Measurements from ENCODE around the gene POLR3G. TPM values are rescaled to one million over a fixed set of nuclear protein-coding genes. Genes with fewer than 3 reads are reported as not detected.

POLR3G gene
- polyA plus RNA-seq, 1 experiment: 0.87 TPM

DNA sequence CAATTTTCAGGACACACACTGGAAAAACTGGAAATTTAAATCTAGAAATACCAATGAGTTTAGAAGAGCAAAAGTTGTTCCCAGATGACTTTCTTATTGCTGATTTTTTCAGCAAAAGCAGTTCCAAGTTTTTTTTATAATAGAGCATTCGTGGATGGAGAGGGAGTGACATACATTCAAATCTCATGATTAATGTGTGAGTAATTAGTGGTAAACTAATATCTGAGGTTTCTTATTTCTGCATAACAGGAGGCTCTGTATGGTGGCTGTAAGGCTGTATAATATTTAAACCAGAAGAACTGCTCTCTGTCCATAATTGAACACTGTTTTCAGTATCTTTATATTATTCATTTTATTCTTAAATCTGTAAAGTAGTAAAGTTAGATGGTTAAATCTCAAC lies 28.9 kb downstream of the POLR3G start:
- Histone ChIP-seq H3K36me3 (ENCODE audit: control insufficient read depth, insufficient read depth, low read length) (no peaks in the 10 kb centered on the region), H3K4me3 (ENCODE audit: low read depth, low read length) (no peak overlapping the region), H3K27me3 (ENCODE audit: control insufficient read depth, insufficient read depth, low read length) (no peaks in the 10 kb centered on the region)
- ChIA-PET CTCF (interaction anchor here (1.2 kb wide), 1 partner anchor 25 kb away, joined by 3 read pairs; no protein-coding TSS in a partner anchor), POLR2A (no interaction called here)
- no peak for DNase-seq (ENCODE audit: low read depth)
- TF ChIP-seq, protein P1, sequence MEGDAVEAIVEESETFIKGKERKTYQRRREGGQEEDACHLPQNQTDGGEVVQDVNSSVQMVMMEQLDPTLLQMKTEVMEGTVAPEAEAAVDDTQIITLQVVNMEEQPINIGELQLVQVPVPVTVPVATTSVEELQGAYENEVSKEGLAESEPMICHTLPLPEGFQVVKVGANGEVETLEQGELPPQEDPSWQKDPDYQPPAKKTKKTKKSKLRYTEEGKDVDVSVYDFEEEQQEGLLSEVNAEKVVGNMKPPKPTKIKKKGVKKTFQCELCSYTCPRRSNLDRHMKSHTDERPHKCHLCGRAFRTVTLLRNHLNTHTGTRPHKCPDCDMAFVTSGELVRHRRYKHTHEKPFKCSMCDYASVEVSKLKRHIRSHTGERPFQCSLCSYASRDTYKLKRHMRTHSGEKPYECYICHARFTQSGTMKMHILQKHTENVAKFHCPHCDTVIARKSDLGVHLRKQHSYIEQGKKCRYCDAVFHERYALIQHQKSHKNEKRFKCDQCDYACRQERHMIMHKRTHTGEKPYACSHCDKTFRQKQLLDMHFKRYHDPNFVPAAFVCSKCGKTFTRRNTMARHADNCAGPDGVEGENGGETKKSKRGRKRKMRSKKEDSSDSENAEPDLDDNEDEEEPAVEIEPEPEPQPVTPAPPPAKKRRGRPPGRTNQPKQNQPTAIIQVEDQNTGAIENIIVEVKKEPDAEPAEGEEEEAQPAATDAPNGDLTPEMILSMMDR (IDR thresholded peaks at IDR 0.05; ENCODE audit: insufficient read depth, low read depth, low read length): no peak

- no peaks in the 10 kb centered on the region for H3K36me3 ChIP-seq (ENCODE audit: control insufficient read depth, insufficient read depth, low read length)
- no peaks in the 10 kb centered on the region for H3K27me3 ChIP-seq (ENCODE audit: control insufficient read depth, insufficient read depth, low read length)
- ChIA-PET POLR2A (no interaction called here), CTCF (interaction anchor here (0.6 kb wide), 1 partner anchor 279 kb away, joined by 3 read pairs; no protein-coding TSS in a partner anchor)
- TF ChIP-seq, protein P1 (IDR thresholded peaks at IDR 0.05; ENCODE audit: insufficient read depth, low read depth, low read length): no peak
- H3K4me3 ChIP-seq (ENCODE audit: low read depth, low read length): no peak overlapping the region
- DNase-seq (ENCODE audit: low read depth): no peak
These were observed 30.1 kb downstream of the POLR3G start for GRCh38 chr5:90504743-90505142.

DNA sequence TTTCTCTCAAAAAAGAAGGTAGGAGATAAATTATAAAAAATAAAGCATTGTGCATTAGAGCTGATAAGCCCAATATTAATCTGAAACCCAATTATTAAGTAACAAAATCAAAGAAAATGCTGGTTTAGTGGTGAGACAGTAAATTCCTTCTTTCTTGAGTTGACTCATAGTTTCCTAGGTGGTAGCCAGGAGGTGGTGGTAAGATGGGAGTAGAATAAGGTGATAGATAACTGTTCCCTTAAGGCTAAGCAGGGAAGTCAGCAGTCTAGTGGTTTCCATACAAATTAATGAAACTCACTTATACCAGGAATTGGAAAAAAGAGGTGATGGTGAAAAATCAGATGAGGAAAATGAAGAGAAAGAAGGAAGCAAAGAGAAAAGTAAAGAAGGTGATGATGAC lies 31.6 kb downstream of the POLR3G start:
- Histone ChIP-seq H3K27me3 (ENCODE audit: control insufficient read depth, insufficient read depth, low read length) (no peaks in the 10 kb centered on the region), H3K36me3 (ENCODE audit: control insufficient read depth, insufficient read depth, low read length) (no peaks in the 10 kb centered on the region), H3K4me3 (ENCODE audit: low read depth, low read length) (no peak overlapping the region)
- TF ChIP-seq, protein P1 (IDR thresholded peaks at IDR 0.05; ENCODE audit: insufficient read depth, low read depth, low read length): no peak
- POLR2A ChIA-PET: no interaction called here
- CTCF ChIA-PET: no interaction called here
- DNase-seq (ENCODE audit: low read depth): no peak

DNA sequence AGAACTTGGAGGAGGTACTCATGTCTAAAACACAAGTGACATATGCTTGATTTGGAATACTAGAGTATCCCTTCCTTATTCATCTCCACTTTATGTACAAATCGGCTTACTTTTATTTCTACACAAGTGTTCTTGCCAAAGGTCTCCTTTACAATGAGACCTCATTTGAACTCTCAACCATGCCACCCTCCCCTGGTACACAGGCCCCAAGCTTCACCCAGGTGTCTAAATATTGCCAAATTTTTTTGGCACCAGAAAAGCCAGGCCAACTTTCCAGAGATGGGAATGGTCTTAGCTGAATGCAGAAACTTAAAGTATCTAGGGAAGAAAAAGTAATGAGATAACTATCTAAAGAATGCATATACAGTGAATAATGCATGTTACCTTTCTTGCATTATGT lies 35.8 kb downstream of the POLR3G start:
- DNase-seq (ENCODE audit: low read depth): no peak
- ChIA-PET POLR2A (no interaction called here), CTCF (interaction anchor here (0.9 to 1.5 kb wide), 2 partner anchors 19 to 33 kb away, joined by 3 to 4 read pairs; partner anchors contain the start of gene LYSMD3)
- TF ChIP-seq, protein P1 (IDR thresholded peaks at IDR 0.05; ENCODE audit: insufficient read depth, low read depth, low read length): no peak
- Histone ChIP-seq H3K4me3 (ENCODE audit: low read depth, low read length) (no peak overlapping the region), H3K27me3 (ENCODE audit: control insufficient read depth, insufficient read depth, low read length) (no peaks in the 10 kb centered on the region), H3K36me3 (ENCODE audit: control insufficient read depth, insufficient read depth, low read length) (no peaks in the 10 kb centered on the region)

GRCh38 chr5:90514520-90514919 lies 39.9 kb downstream of the POLR3G start:
- TF ChIP-seq, protein P1 (IDR thresholded peaks at IDR 0.05; ENCODE audit: insufficient read depth, low read depth, low read length): no peak
- no peaks in the 10 kb centered on the region for H3K27me3 ChIP-seq (ENCODE audit: control insufficient read depth, insufficient read depth, low read length)
- POLR2A ChIA-PET: no interaction called here
- no peak for DNase-seq (ENCODE audit: low read depth)
- no peaks in the 10 kb centered on the region for H3K36me3 ChIP-seq (ENCODE audit: control insufficient read depth, insufficient read depth, low read length)
- no peak overlapping the region for H3K4me3 ChIP-seq (ENCODE audit: low read depth, low read length)
- CTCF ChIA-PET: no interaction called here
